Activated CD8-positive, alpha-beta memory T cell treated with anti-CD3 and anti-CD28 coated beads, Interleukin-2, amount 50 U/mL, for 48 hours (primary cell): Measurements from ENCODE around the gene C5orf52.
A peak's percentile ranks its signal among the peaks of the same experiment; 100 is the strongest.
"Not testable (repeated sequence)": the region's sequence is repeated elsewhere in the genome, so short reads cannot be mapped to it uniquely, and the experiment has no call there.

Experiments used
- DNase-seq: peaks from one replicate; pipeline ENCODE4 v3.0.0-alpha.2; 2020

C5orf52 gene

GRCh38 chr5:157679801-157680200, 8.5 kb downstream of the C5orf52 start:
- no peak for DNase-seq

GRCh38 chr5:157680239-157680638, 8.9 kb downstream of the C5orf52 start:
- no peak for DNase-seq

GRCh38 chr5:157681048-157681447, 9.7 kb downstream of the C5orf52 start:
- DNase-seq = no peak

- DNase-seq = no peak
These were observed 10.9 kb downstream of the C5orf52 start for GRCh38 chr5:157682257-157682656.

GRCh38 chr5:157686276-157687197, 15.2 kb downstream of the C5orf52 start:
- DNase-seq = not testable (repeated sequence)

- DNase-seq = no peak
These were observed 15.8 kb downstream of the C5orf52 start for GRCh38 chr5:157687198-157687554.

GRCh38 chr5:157689942-157690689, 18.8 kb downstream of the C5orf52 start:
- peak; percentile 59 for DNase-seq

- peak; percentile 17 for DNase-seq
These were observed 19.5 kb downstream of the C5orf52 start for GRCh38 chr5:157690690-157691433.

- DNase-seq = not testable (repeated sequence)
These were observed 22.5 kb downstream of the C5orf52 start for GRCh38 chr5:157693816-157694215.

GRCh38 chr5:157696154-157696553, 24.8 kb downstream of the C5orf52 start:
- DNase-seq = not testable (repeated sequence)

- DNase-seq = not testable (repeated sequence)
These were observed 27.3 kb downstream of the C5orf52 start for GRCh38 chr5:157698674-157699073.

- no peak for DNase-seq
These were observed 32.4 kb downstream of the C5orf52 start for GRCh38 chr5:157703736-157704135.

- no peak for DNase-seq
These were observed 37.5 kb downstream of the C5orf52 start for GRCh38 chr5:157708866-157709265.

- no peak for DNase-seq
These were observed 38.0 kb downstream of the C5orf52 start for GRCh38 chr5:157709346-157709745.

GRCh38 chr5:157710431-157710830, 39.1 kb downstream of the C5orf52 start:
- no peak for DNase-seq

- DNase-seq = no peak
These were observed 39.5 kb downstream of the C5orf52 start for GRCh38 chr5:157710882-157711281.

- DNase-seq = no peak
These were observed 42.7 kb downstream of the C5orf52 start for GRCh38 chr5:157713830-157714595.

GRCh38 chr5:157714596-157714864, 43.2 kb downstream of the C5orf52 start:
- no peak for DNase-seq

GRCh38 chr5:157718519-157718918, 47.2 kb downstream of the C5orf52 start:
- DNase-seq = no peak

- no peak for DNase-seq
These were observed 47.9 kb downstream of the C5orf52 start for GRCh38 chr5:157719245-157719644.

GRCh38 chr5:157721159-157721558, 49.8 kb downstream of the C5orf52 start:
- no peak for DNase-seq

- not testable (repeated sequence) for DNase-seq
These were observed 51.6 kb downstream of the C5orf52 start for GRCh38 chr5:157722895-157723294.

GRCh38 chr5:157726607-157727006, 55.3 kb downstream of the C5orf52 start:
- not testable (repeated sequence) for DNase-seq
